Neural progenitor cell (in vitro differentiated cells): ENCODE measurements around the gene TADA3.

ENCODE experiments used
- EZH2 ChIP-seq: fragments of 200-600 bp; sonication (generic); IDR thresholded peaks from 2 replicates; pipeline ENCODE4 v1.6.1; 2017; ENCODE audit warnings: antibody characterized with exemption, mild to moderate bottlenecking, moderate library complexity
- TF ChIP-seq, protein P1 (sequence below): fragments of 200-600 bp; sonication (generic); IDR thresholded peaks from 2 replicates; pipeline ENCODE4 v1.5.1; 2017; ENCODE audit warnings: antibody characterized with exemption, mild to moderate bottlenecking

- TF ChIP-seq, protein P1, sequence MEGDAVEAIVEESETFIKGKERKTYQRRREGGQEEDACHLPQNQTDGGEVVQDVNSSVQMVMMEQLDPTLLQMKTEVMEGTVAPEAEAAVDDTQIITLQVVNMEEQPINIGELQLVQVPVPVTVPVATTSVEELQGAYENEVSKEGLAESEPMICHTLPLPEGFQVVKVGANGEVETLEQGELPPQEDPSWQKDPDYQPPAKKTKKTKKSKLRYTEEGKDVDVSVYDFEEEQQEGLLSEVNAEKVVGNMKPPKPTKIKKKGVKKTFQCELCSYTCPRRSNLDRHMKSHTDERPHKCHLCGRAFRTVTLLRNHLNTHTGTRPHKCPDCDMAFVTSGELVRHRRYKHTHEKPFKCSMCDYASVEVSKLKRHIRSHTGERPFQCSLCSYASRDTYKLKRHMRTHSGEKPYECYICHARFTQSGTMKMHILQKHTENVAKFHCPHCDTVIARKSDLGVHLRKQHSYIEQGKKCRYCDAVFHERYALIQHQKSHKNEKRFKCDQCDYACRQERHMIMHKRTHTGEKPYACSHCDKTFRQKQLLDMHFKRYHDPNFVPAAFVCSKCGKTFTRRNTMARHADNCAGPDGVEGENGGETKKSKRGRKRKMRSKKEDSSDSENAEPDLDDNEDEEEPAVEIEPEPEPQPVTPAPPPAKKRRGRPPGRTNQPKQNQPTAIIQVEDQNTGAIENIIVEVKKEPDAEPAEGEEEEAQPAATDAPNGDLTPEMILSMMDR: no peak
- TF ChIP-seq EZH2: no peak
Measured at GRCh38 chr3:9743548-9743947, 48.7 kb downstream of the TADA3 start.
